Heart left ventricle (tissue), 16 donors: ENCODE measurements around the gene SGSM2. TPM values are rescaled to one million over a fixed set of nuclear protein-coding genes. Genes with fewer than 3 reads are reported as not detected.

Experiments
- ATAC-seq, 4 donors: fragments of 200-7000 bp; cut with Tn5 transposase; one replicate each; pipeline ENCODE4 v1.9.1; 2020 to 2022; ENCODE audit warnings: moderate library complexity in 4 of 4, mild to moderate bottlenecking in 3 of 4, moderate number of reproducible peaks in 1 of 4
- DNase-seq, 5 donors: peaks; one replicate each; pipeline ENCODE4 v3.0.0-alpha.2; 2020
- H3K27ac ChIP-seq, 12 donors: fragments of 200-600 bp; sonication (generic) in 4 of 12; one replicate each; pipeline versions ENCODE4 v1.5.0 to v1.8.0; 2016 to 2022; ENCODE audit warnings: mild to moderate bottlenecking in 2 of 12
- H3K27me3 ChIP-seq, 9 donors: fragments of 200-600 bp; sonication (generic) in 2 of 9; one replicate each; pipeline versions ENCODE4 v1.5.1 to v1.8.0; 2016 to 2022; ENCODE audit warnings: mild to moderate bottlenecking in 3 of 9
- H3K36me3 ChIP-seq, 9 donors: fragments of 200-600 bp; sonication (generic) in 2 of 9; one replicate each; pipeline versions ENCODE4 v1.5.0 to v1.8.0; 2018 to 2022; ENCODE audit warnings: mild to moderate bottlenecking in 2 of 9
- H3K4me1 ChIP-seq, 12 donors: fragments of 200-600 bp; sonication (generic) in 4 of 12; one replicate each; pipeline versions ENCODE4 v1.5.0 to v1.8.0; 2016 to 2022; ENCODE audit warnings: mild to moderate bottlenecking in 3 of 12
- H3K4me3 ChIP-seq, 12 donors: fragments of 200-600 bp; sonication (generic) in 4 of 12; one replicate each; pipeline versions ENCODE4 v1.5.0 to v1.8.0; 2017 to 2022; ENCODE audit warnings: mild to moderate bottlenecking in 9 of 12, moderate library complexity in 4 of 12
- H3K9me3 ChIP-seq, 12 donors: fragments of 200-600 bp; sonication (generic) in 4 of 12; one replicate each; pipeline versions ENCODE4 v1.5.0 to v1.8.0; 2016 to 2022; ENCODE audit warnings: mild to moderate bottlenecking in 1 of 12
- POLR2A ChIP-seq, 2 donors: fragments of 450-650 bp; IDR thresholded peaks; one replicate each; pipeline ENCODE4 v1.6.1; 2017; ENCODE audit warnings: antibody characterized with exemption in 2 of 2, mild to moderate bottlenecking in 2 of 2, moderate library complexity in 2 of 2
- WGBS, 4 donors: extraction: QIAGEN DNeasy Blood & Tissue Kit in 2 of 4; methylation state at CpG; one replicate each; pipeline versions ENCODE4 v1.1.5 to v1.1.7; 2013 to 2018; 5-methylcytosine and 5-hydroxymethylcytosine counted together
- intact Hi-C, 10 donors: fragments of 100-400 bp; cut with DNase I; formaldehyde crosslinking; loops; one replicate each; pipeline versions ENCODE4 v1.11.1 to v1.14.2; 2022
- polyA plus RNA-seq, 2 donors: library from polyadenylated mRNA; stranded (reverse); fragments of 200-250 nt; gene quantifications; one replicate each; pipeline ENCODE4 v1.2.3, GENCODE V29; 2013
- total RNA-seq, 9 donors: library from RNA; depleted of rRNA in 2 of 9; stranded (reverse); fragments of >200 nt in 2 of 9; fragmentation: NEBNext Ultra II Directional in 3 of 9; extraction: Animal tissue kit (Norgen Biotek cat#: 25700) in 3 of 9; gene quantifications; one replicate each; pipeline versions ENCODE4 v1.1.0 to v1.2.4, GENCODE V29; 2016 to 2023
- TF ChIP-seq, protein P1 (sequence below), 12 donors: fragments of 200-600 bp; sonication (generic) in 4 of 12; IDR thresholded peaks; one replicate each; pipeline versions ENCODE4 v1.5.0 to v1.8.0; 2018 to 2022; ENCODE audit warnings: antibody characterized with exemption in 12 of 12, mild to moderate bottlenecking in 5 of 12
- donor health status: ischemic (EF 13 %, LVEDD 7.1; RV severe dilation, severe dysfunction).
- donor health status: healthy with polysubstance abuse.
- donor health status: DM: no; HTN: yes; CAD: no.
- donor health status: DM: no; HTN: no; CAD: no.
- donor health status: ischemic (EF 25% LVEDD 6.9; RV normal size, moderate dysfunction).
- donor health status: ischemic (EF 25% LVEDD 5.7; RV mildly dilated, moderate dysfunction).
- donor health status: healthy.
- donor health status: DM: yes; HTN: yes; CAD: no.
- donor health status: ischemic (EF 35%, LVEDD 5.7; RV mildly dilated, moderate dysfunction).
- donor health status: nonischemic (EF 11% LVEDD 7.7; RV severe dilation, severe dysfunction).
- donor health status: DM: yes; HTN: yes; CAD: no.
- donor health status: PGD.
- donor health status: ischemic (EF 29% LVEDD 5.4; RV normal size, mild dysfunction).
- donor health status: nonischemic (EF 23%, LVEDD 6.1; RV moderate dilation, normal function).

Gene SGSM2
- total and polyA plus RNA-seq, 11 donors: 17.0 to 35.1 (median 22.3) TPM

DNA sequence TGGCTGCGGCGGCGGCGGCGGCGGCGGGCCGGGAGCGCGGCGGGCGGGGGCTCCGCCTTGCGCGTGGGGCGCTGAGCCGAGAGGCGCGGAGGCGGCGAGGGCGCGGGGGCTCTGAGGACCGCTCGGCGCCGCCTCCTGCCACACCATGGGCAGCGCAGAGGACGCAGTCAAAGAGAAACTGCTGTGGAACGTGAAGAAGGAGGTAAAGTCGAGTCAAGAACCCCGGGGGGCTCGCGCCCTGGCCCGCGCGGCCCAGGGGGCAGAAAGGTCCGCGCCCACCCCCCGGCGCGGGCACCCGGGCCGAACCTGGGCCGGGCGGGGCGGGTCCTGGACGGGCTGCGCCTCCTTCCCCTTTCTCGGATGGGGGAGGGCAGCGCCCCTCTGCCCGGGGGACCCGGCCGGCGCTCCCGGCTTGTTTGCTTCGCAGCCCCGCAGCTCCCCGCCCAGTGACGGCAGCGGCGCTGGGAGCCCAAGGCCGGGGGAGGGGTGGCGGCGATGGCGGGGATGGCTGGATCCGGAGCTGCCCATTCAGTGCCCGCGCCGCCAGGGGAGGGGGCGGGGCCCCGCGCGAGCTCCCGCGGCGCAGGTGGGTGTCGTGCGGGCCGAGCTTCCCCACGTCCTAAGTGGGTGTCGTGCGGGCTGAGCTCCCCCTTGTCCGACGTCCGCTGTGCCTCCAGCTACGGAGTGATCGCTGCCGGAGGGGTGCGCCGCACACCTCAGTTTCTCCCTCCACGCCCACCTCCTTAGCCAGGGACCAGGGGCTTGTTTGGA is 428 bp downstream of the SGSM2 start:
- DNase-seq (peak; percentile 52 to 79 (median 67)), ATAC-seq (peak in 3 of 4 donors; percentile 30 to 57 (median 50))
- 1% methylated on average over 23 to 92 of the region's 92 CpGs for WGBS, 4 donors
- Histone ChIP-seq H3K36me3 (peaks cover 0 to 38% (median 26%) of the 10 kb centered on the region in 9 donors), H3K4me3 (peak overlapping the region; percentile 70 to 96 (median 88)), H3K4me1 (peaks cover 0 to 31% (median 17%) of the 10 kb centered on the region in 12 donors), H3K27me3 (no peaks in the 10 kb centered on the region), H3K9me3 (no peaks in the 10 kb centered on the region), H3K27ac (peak overlapping the region; percentile 6 to 95 (median 82))
- intact Hi-C loops: no loop called here
- peak in 1 of 2 donors; percentile 43 for TF ChIP-seq POLR2A (IDR thresholded peaks at IDR 0.05)
- TF ChIP-seq, protein P1, sequence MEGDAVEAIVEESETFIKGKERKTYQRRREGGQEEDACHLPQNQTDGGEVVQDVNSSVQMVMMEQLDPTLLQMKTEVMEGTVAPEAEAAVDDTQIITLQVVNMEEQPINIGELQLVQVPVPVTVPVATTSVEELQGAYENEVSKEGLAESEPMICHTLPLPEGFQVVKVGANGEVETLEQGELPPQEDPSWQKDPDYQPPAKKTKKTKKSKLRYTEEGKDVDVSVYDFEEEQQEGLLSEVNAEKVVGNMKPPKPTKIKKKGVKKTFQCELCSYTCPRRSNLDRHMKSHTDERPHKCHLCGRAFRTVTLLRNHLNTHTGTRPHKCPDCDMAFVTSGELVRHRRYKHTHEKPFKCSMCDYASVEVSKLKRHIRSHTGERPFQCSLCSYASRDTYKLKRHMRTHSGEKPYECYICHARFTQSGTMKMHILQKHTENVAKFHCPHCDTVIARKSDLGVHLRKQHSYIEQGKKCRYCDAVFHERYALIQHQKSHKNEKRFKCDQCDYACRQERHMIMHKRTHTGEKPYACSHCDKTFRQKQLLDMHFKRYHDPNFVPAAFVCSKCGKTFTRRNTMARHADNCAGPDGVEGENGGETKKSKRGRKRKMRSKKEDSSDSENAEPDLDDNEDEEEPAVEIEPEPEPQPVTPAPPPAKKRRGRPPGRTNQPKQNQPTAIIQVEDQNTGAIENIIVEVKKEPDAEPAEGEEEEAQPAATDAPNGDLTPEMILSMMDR (IDR thresholded peaks at IDR 0.05): peak in 1 of 12 donors; percentile 14

DNA sequence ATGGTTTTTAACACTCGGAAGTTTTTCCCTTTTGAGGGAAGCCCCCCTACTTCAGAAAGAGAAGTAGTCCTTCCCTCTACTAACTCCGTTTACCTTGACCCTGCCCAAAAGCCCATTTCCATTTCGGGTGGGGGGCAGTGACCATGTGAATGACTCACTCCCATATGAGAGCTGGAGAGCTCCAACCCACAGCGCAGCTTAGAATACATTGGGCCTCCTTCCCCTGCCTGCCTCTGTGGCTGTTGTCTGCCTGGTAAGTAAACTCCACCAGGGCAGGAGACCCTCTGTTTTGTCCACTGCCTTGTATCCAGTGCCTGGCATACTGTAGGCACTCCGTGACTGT is 985 bp downstream of the SGSM2 start:
- 25 to 29% (median 26%) methylated on average over 5 of the region's 5 CpGs for WGBS, 4 donors
- peaks cover 0 to 34% (median 22%) of the 10 kb centered on the region in 9 donors for H3K36me3 ChIP-seq
- no peaks in the 10 kb centered on the region for H3K9me3 ChIP-seq
- H3K27me3 ChIP-seq: no peaks in the 10 kb centered on the region
- DNase-seq: no peak
- TF ChIP-seq, protein P1 (IDR thresholded peaks at IDR 0.05): no peak
- TF ChIP-seq POLR2A (IDR thresholded peaks at IDR 0.05): no peak
- no peak for ATAC-seq
- intact Hi-C loops: no loop called here
- H3K27ac ChIP-seq: peak overlapping the region in 8 of 12 donors; percentile 68 to 95 (median 84)
- H3K4me1 ChIP-seq: peaks cover 0 to 31% (median 17%) of the 10 kb centered on the region in 12 donors
- H3K4me3 ChIP-seq: peak overlapping the region in 11 of 12 donors; percentile 70 to 96 (median 88)

DNA sequence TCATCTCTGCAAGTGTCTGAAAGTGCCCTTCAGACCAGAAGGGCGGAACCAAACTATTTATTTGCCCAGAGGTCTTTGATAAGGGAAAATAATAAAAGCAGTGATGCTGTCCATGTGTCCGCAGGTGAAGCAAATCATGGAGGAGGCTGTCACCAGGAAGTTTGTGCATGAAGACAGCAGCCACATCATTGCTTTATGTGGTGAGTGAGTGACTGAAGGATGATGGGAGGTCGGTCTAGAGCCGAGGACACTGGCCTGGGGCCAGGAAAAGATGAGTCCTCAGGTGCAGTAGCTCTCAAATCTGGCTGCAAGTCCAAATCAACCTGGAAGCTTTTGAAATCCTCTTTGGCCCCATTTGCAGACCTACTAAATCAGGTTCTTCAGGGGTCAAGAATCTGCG is 6.1 kb downstream of the SGSM2 start:
- Histone ChIP-seq H3K36me3 (peaks cover 0 to 35% (median 17%) of the 10 kb centered on the region in 9 donors), H3K27me3 (no peaks in the 10 kb centered on the region), H3K9me3 (no peaks in the 10 kb centered on the region), H3K4me3 (no peak overlapping the region), H3K4me1 (peaks cover 0 to 13% (median 5%) of the 10 kb centered on the region in 12 donors), H3K27ac (no peak overlapping the region)
- no peak for ATAC-seq
- intact Hi-C loops: no loop called here
- 61 to 69% (median 63%) methylated on average over 5 of the region's 5 CpGs for WGBS, 4 donors
- DNase-seq: no peak
- TF ChIP-seq POLR2A (IDR thresholded peaks at IDR 0.05): no peak
- TF ChIP-seq, protein P1 (IDR thresholded peaks at IDR 0.05): no peak

DNA sequence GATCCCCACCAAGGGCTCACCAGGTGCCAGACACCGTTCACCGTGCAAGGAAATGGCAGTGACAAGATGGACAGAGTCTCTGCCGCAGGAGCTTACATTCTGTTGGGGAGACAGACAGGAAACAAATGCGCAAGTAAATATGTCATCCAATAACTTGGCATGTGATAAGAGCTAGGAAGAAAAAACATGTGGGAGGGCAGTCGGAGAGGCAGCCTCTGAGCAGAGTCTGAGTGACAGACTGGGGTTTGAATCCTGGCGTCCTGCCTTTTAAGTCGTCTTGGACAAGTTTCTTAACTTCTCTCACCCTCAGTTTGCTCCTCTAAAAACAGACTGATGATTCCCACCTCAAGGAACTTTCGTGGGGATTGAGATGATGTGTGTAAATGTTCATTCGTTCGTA is 7.2 kb downstream of the SGSM2 start:
- TF ChIP-seq, protein P1 (IDR thresholded peaks at IDR 0.05): no peak
- TF ChIP-seq POLR2A (IDR thresholded peaks at IDR 0.05): no peak
- Histone ChIP-seq H3K27ac (no peak overlapping the region), H3K4me3 (no peak overlapping the region), H3K27me3 (no peaks in the 10 kb centered on the region), H3K36me3 (peaks cover 0 to 35% (median 17%) of the 10 kb centered on the region in 9 donors), H3K4me1 (peaks cover 0 to 13% (median 5%) of the 10 kb centered on the region in 12 donors), H3K9me3 (no peaks in the 10 kb centered on the region)
- 67 to 78% (median 72%) methylated on average over 10 of the region's 10 CpGs for WGBS, 4 donors
- DNase-seq (no peak), ATAC-seq (no peak)
- intact Hi-C loops: no loop called here
